Peyer's patch (tissue), 4 donors: ENCODE measurements around the gene HSDL1.

Experiments used
- POLR2A ChIP-seq, 2 donors: fragments of 450-650 bp; IDR thresholded peaks; one replicate each; pipeline ENCODE4 v1.5.1; 2017; ENCODE audit warnings: antibody characterized with exemption in 2 of 2, mild to moderate bottlenecking in 2 of 2, moderate library complexity in 2 of 2
- TF ChIP-seq, protein P1 (sequence below), 6 experiments: fragments of 450-650 bp in 4 of 6; fragments of 200-600 bp in 2 of 6; sonication (generic) in 1 of 6; IDR thresholded peaks; one replicate each; pipeline ENCODE4 v1.5.1; 2017 to 2019; ENCODE audit warnings: antibody characterized with exemption in 6 of 6, mild to moderate bottlenecking in 3 of 6, moderate library complexity in 1 of 6

- TF ChIP-seq, protein P1, sequence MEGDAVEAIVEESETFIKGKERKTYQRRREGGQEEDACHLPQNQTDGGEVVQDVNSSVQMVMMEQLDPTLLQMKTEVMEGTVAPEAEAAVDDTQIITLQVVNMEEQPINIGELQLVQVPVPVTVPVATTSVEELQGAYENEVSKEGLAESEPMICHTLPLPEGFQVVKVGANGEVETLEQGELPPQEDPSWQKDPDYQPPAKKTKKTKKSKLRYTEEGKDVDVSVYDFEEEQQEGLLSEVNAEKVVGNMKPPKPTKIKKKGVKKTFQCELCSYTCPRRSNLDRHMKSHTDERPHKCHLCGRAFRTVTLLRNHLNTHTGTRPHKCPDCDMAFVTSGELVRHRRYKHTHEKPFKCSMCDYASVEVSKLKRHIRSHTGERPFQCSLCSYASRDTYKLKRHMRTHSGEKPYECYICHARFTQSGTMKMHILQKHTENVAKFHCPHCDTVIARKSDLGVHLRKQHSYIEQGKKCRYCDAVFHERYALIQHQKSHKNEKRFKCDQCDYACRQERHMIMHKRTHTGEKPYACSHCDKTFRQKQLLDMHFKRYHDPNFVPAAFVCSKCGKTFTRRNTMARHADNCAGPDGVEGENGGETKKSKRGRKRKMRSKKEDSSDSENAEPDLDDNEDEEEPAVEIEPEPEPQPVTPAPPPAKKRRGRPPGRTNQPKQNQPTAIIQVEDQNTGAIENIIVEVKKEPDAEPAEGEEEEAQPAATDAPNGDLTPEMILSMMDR (IDR thresholded peaks at IDR 0.05) = no peak
- no peak for TF ChIP-seq POLR2A (IDR thresholded peaks at IDR 0.05)
These were observed 53.5 kb downstream of the HSDL1 start for GRCh38 chr16:84091460-84091859.
